Cerebellar cortex (tissue), 1 donor: Measurements from ENCODE around the gene OR11A1.

ENCODE experiments used
- DNase-seq: peaks from one replicate; pipeline ENCODE4 v3.0.0-alpha.2; 2015; ENCODE audit warnings: low spot score

The OR11A1 gene, protein sequence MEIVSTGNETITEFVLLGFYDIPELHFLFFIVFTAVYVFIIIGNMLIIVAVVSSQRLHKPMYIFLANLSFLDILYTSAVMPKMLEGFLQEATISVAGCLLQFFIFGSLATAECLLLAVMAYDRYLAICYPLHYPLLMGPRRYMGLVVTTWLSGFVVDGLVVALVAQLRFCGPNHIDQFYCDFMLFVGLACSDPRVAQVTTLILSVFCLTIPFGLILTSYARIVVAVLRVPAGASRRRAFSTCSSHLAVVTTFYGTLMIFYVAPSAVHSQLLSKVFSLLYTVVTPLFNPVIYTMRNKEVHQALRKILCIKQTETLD

GRCh38 chr6:29456971-29457370 lies at the start of gene OR11A1, which contains the start of gene OR2H1:
OR11A1 (minus strand) TSS chr6:29457071; CDS start chr6:29427641, 29,430 bp downstream.
OR2H1 (plus strand) TSS chr6:29457155; CDS start chr6:29461770, 4,615 bp downstream.
- DNase-seq = no peak

DNA sequence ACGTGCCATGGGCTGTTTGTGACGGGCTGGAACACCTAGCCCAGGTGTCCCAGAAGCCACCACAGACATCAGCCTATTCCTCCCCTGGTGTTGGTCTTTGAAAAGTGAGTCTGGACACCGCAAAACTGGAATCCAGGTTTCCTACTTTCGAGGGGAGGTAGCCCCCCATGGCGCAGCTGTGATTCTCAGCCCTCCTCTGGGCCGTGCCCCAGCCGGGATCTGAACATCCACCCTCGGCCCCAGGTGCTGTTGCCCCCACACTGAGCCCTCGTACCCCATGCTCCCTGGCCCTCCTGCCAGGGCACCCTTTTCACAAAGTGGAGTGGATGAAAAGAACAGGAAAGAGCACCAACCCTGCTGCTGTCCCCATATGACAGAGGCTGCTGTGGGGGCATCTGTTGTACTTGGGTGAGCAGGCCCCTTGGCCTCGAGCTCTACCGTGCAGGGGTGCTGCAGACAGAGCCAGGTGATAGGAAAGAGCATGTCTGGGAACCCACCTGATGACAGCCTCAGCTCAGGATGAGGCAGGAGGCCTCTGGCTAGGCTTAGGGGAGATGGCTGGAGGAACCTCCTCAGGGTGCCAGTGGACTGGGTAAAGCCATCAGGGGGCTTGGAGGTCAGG lies 49.7 kb upstream of the OR11A1 start:
- DNase-seq = no peak

- DNase-seq = no peak
These were observed 48.9 kb upstream of the OR11A1 start for GRCh38 chr6:29505808-29506207.

DNA sequence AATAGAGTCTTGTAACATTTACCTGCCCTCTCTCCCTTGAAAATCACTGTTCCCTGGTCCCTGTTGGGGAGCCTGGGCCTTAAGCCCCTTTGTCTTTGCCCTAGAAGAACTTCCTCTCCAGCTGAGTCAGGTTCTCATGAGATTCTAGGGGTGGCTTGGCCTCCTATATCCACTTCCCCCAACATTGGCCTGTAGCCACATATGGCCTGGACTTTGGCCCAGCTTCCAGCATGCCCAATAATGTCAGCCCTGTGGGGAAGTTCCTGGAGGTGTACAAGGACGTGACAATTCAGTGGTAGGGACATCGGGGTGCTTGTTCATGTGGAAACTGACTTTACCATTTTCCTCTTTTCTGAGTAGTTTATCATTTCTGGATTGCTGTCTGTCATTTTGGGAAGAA lies 48.1 kb upstream of the OR11A1 start:
- DNase-seq = no peak

DNA sequence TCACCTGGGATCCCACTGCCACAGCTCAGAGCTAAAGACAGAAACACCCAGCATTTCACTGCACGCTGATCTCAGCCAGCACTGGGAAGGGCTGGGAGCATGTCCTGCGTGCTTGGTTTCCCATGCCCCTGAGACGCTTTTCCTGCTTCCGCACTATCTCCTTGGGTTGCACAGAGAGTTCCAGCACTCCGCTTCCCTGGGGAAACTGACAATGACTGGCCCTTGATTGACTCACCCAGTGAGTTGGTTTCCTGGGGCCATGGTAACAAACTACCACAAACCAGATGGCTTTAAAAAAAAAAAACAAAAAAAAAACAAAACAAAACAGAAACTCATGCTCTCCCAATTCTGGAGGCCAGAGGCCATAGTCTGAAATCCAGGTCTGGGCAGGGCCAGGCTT lies 45.7 kb upstream of the OR11A1 start:
- DNase-seq = no peak

- DNase-seq = no peak
These were observed 45.3 kb upstream of the OR11A1 start for GRCh38 chr6:29502181-29502580.

DNA sequence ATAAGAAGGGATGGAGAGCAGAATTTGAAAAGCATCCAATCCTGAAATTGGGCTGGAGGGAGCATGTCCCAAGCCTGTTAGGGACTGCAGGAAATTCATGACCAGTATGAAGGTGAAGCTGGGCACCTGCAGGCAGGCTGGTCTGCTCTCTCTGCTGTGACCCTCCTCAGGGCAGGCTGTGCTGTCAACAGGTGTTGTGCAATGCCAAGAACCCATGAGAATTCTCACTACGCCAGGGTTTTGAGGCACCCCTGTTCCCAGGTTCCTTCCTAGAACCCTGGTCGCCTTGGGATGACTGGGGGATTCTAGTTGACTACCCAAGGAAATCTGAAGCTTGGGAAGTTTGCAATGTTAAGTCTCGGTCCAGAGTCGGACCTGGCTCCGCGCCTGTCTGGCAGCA lies 44.2 kb upstream of the OR11A1 start:
- DNase-seq = no peak

DNA sequence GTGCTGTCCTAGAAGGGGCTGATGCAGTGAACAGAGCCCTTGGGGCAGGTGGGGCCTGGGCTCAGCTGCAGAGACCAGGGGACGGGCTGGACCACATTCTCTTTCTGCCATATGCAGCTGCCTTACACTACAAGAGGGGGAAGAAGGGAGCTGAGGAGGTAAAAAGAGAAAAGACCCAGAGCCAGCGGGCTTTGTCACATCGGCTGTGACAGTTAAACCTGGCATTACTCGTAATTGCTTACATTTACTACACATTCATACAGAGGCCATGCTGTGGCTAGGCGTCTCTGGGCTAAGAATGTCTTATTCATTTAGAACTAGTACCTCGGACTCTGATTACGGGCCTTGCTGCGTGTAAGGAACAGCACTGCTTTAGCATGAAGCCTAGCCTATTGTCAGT lies 43.7 kb upstream of the OR11A1 start:
- no peak for DNase-seq

- DNase-seq = no peak
These were observed 42.8 kb upstream of the OR11A1 start for GRCh38 chr6:29499704-29500103.

DNA sequence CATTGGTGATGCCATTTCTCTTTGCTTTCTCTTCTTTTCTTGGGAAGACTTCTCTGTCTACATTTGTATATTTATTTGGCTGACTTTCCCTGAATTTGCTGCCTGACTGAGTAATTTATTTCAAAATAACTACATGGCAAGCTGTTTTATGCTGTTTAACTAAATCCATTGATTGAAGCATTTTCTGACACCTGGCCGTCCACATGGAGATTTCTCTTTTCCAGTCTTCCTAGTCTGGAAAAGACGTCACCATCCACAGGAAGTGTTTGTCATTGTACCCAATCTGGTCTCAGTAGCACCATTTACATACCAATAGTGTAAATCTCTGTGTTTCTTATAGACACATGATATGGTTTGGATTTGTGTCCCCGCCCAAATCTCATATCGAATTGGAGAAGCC lies 40.1 kb upstream of the OR11A1 start:
- no peak for DNase-seq

DNA sequence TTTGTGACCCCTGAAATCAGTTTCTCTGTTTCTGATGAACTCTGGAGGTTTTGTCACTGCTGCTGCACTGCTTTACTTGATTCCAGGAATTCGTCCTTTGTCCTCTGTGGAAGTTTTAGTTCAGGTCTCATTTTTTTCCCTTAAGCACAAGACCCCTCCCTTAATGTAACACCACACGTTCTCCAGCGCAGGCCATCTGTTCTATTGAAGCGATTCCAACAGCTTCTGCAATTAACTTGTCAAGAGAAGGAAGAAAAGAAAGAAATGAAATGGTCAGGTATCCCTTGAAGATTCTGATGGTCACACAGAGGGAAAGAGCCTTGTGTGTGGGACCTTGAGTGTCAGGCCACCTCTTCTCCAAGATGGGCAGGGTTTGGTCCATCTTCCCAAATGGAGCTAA lies 38.7 kb upstream of the OR11A1 start:
- no peak for DNase-seq

DNA sequence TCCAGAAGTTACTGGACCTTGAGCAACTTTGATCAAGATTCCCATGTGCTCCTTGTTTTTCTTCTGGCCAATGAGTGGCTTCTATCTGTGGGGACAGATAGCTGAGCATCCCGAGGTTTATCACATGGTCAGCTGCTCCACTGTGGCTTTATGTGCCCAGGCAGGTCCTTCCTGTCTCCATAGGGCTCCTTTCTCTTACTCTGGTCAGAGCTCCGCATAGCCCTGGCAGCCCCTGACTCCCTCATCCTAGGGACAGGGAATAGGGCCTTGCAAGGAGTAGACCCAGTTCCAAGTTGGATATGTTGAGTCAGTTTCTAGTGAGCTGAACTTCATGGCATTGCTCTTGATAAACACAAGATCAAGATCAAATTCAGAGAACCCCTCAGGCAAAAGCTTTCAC lies 37.3 kb upstream of the OR11A1 start:
- no peak for DNase-seq

GRCh38 chr6:29493261-29493660 lies 36.4 kb upstream of the OR11A1 start:
- DNase-seq = no peak

- no peak for DNase-seq
These were observed 34.7 kb upstream of the OR11A1 start for GRCh38 chr6:29491574-29491973.

GRCh38 chr6:29490552-29490951 lies 33.7 kb upstream of the OR11A1 start:
- DNase-seq = no peak

DNA sequence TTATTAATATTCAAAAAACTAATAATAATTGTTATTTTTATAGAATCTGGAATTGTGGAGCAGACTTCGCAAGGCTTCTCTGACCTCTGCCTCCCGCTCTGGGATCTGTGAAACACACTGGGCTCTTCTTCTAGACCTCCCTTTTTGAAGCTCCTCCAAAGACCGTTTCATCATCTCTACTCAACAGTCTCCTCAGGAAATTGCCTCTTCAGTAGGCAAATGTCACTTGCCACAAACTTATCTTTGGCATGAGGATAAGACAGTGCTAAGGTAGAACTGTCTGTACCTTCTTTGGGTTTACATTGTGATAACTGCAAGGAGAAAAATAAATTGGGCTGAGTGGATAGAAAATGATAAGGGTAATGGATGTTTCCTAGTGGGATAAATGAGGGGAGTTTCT lies 33.2 kb upstream of the OR11A1 start:
- no peak for DNase-seq

GRCh38 chr6:29489286-29489685 lies 32.4 kb upstream of the OR11A1 start:
- no peak for DNase-seq

- no peak for DNase-seq
These were observed 32.0 kb upstream of the OR11A1 start for GRCh38 chr6:29488874-29489273.

DNA sequence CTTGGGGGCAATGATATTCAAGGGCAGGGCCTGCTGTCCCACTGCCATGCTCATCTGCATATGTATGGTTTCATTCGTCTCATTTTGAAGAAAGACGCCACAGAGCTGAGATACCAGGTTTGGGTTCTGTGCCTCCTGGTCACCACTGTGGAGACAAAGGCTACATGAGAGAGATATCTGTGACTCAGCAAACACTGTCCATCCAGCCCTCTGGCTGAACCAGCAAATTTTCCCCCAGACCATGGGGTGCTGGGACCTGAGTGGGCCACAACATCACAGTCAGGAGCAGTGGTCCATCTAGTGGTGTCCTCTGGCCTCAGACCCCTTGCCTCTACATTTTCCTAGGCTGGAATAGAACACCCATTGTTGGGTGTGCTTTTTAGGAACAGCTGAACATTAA lies 30.8 kb upstream of the OR11A1 start, which contains the start of gene MAS1L:
Gene MAS1L, minus strand, starts transcription at position 297 of the 400 bp plus-strand sequence. Its CDS starts 54 bp downstream, at position 243.
- DNase-seq = no peak

- DNase-seq = no peak
These were observed 30.3 kb upstream of the OR11A1 start for GRCh38 chr6:29487131-29487530.

GRCh38 chr6:29486577-29486976 lies 29.7 kb upstream of the OR11A1 start:
- DNase-seq = no peak

GRCh38 chr6:29483735-29484134 lies 26.9 kb upstream of the OR11A1 start:
- DNase-seq = no peak

DNA sequence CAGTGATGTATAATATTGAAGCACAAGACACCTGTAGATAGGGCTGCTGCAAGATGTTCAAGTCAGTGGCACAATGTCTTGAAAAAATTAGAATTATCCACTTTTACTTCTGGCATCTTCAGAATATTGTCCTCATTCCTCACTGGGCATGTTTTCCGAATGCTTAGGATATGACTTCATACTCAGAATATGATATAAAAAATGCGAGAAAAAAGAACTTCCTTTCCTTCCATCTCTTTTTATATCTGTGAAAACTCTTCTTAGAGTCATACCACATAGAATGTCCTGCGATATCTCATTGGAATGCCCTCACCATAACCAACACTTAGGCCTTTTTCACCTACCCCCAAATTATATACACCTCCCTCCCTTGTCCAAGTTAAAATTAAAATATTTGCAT lies 26.3 kb upstream of the OR11A1 start:
- no peak for DNase-seq

GRCh38 chr6:29479560-29479959 lies 22.7 kb upstream of the OR11A1 start:
- no peak for DNase-seq
